ENCODE data around the gene ZEB2.

The ZEB2 gene

GRCh38 chr2:144519934-144520731 is at the start of gene ZEB2:
Gene ZEB2, minus strand, starts transcription at chr2:144520119. Its CDS starts 2,769 bp downstream, at chr2:144517350.
- DNase-seq = peak; percentile 68
- peak within 1 kb of the TSS; percentile 64 for H3K4me3 ChIP-seq (ENCODE audit: low read depth, low read length)
- no peaks in the 10 kb centered on the region for H3K9me3 ChIP-seq (ENCODE audit: severe bottlenecking)
- no peaks in the 10 kb centered on the region for H3K36me3 ChIP-seq
- peak; percentile 48 for TF ChIP-seq CTCF (IDR thresholded peaks at IDR 0.05; ENCODE audit: low read depth, low read length)
- H3K27ac ChIP-seq = no peak within 1 kb of the TSS
- no peaks in the 10 kb centered on the region for H3K27me3 ChIP-seq (ENCODE audit: insufficient read depth, low read depth, severe bottlenecking)

- no peak for TF ChIP-seq CTCF (IDR thresholded peaks at IDR 0.05; ENCODE audit: low read depth, low read length)
- Histone ChIP-seq H3K4me3 (ENCODE audit: low read depth, low read length) (no peak overlapping the region), H3K27ac (no peak overlapping the region), H3K27me3 (ENCODE audit: insufficient read depth, low read depth, severe bottlenecking) (no peaks in the 10 kb centered on the region), H3K36me3 (no peaks in the 10 kb centered on the region), H3K9me3 (ENCODE audit: severe bottlenecking) (no peaks in the 10 kb centered on the region)
- DNase-seq = no peak
These were observed 47.8 kb upstream of the ZEB2 start for GRCh38 chr2:144567745-144568144.

GRCh38 chr2:144566448-144566847 is 46.5 kb upstream of the ZEB2 start:
- H3K4me3 ChIP-seq (ENCODE audit: low read depth, low read length) = no peak overlapping the region
- H3K36me3 ChIP-seq = no peaks in the 10 kb centered on the region
- TF ChIP-seq CTCF (IDR thresholded peaks at IDR 0.05; ENCODE audit: low read depth, low read length) = no peak
- H3K27me3 ChIP-seq (ENCODE audit: insufficient read depth, low read depth, severe bottlenecking) = no peaks in the 10 kb centered on the region
- H3K27ac ChIP-seq = no peak overlapping the region
- no peak for DNase-seq
- H3K9me3 ChIP-seq (ENCODE audit: severe bottlenecking) = no peaks in the 10 kb centered on the region

GRCh38 chr2:144560251-144560650 is 40.3 kb upstream of the ZEB2 start:
- Histone ChIP-seq H3K36me3 (no peaks in the 10 kb centered on the region), H3K27me3 (ENCODE audit: insufficient read depth, low read depth, severe bottlenecking) (no peaks in the 10 kb centered on the region), H3K9me3 (ENCODE audit: severe bottlenecking) (no peaks in the 10 kb centered on the region), H3K27ac (no peak overlapping the region), H3K4me3 (ENCODE audit: low read depth, low read length) (no peak overlapping the region)
- TF ChIP-seq CTCF (IDR thresholded peaks at IDR 0.05; ENCODE audit: low read depth, low read length) = no peak
- DNase-seq = no peak

GRCh38 chr2:144559681-144560080 is 39.8 kb upstream of the ZEB2 start:
- H3K27ac ChIP-seq = no peak overlapping the region
- no peak for DNase-seq
- H3K27me3 ChIP-seq (ENCODE audit: insufficient read depth, low read depth, severe bottlenecking) = no peaks in the 10 kb centered on the region
- no peaks in the 10 kb centered on the region for H3K36me3 ChIP-seq
- no peaks in the 10 kb centered on the region for H3K9me3 ChIP-seq (ENCODE audit: severe bottlenecking)
- no peak for TF ChIP-seq CTCF (IDR thresholded peaks at IDR 0.05; ENCODE audit: low read depth, low read length)
- no peak overlapping the region for H3K4me3 ChIP-seq (ENCODE audit: low read depth, low read length)

- Histone ChIP-seq H3K4me3 (ENCODE audit: low read depth, low read length) (no peak overlapping the region), H3K9me3 (ENCODE audit: severe bottlenecking) (no peaks in the 10 kb centered on the region), H3K36me3 (no peaks in the 10 kb centered on the region), H3K27ac (no peak overlapping the region), H3K27me3 (ENCODE audit: insufficient read depth, low read depth, severe bottlenecking) (no peaks in the 10 kb centered on the region)
- no peak for TF ChIP-seq CTCF (IDR thresholded peaks at IDR 0.05; ENCODE audit: low read depth, low read length)
- DNase-seq = no peak
These were observed 39.3 kb upstream of the ZEB2 start for GRCh38 chr2:144559242-144559641.

Data from WERI-Rb-1 (cell line).